ENCODE results near the gene UBE2J1.

UBE2J1 gene

GRCh38 chr6:89291256-89291819, 61.2 kb downstream of the UBE2J1 start:
- H4K20me1 ChIP-seq (ENCODE audit: low read depth, low read length), result no peaks in the 10 kb centered on the region
- no peak overlapping the region for H3K4me2 ChIP-seq (ENCODE audit: low read depth, low read length, poor library complexity, severe bottlenecking)
- no peaks in the 10 kb centered on the region for H3F3A ChIP-seq (ENCODE audit: insufficient read depth)
- H3K4me3 ChIP-seq (ENCODE audit: insufficient read depth, low read length, poor library complexity, severe bottlenecking), result no peak overlapping the region
- H3K9ac ChIP-seq (ENCODE audit: low read length), result no peak overlapping the region
- H3K9me2 ChIP-seq (replicated peaks; ENCODE audit: insufficient read depth, low read length), result no peaks in the 10 kb centered on the region
- H3K36me3 ChIP-seq (ENCODE audit: low read length), result no peaks in the 10 kb centered on the region
- H3K27ac ChIP-seq (ENCODE audit: low read depth, low read length), result no peak overlapping the region
- no peak for TF ChIP-seq EZH2phosphoT487 (conservative IDR thresholded peaks at IDR 0.05; ENCODE audit: low read length)
- no peak for TF ChIP-seq CTCF (IDR thresholded peaks at IDR 0.05; ENCODE audit: insufficient read depth, low read length, poor library complexity, severe bottlenecking)
- H3K79me2 ChIP-seq (ENCODE audit: insufficient read depth, low read length), result no peaks in the 10 kb centered on the region
- no peaks in the 10 kb centered on the region for H3K27me3 ChIP-seq (ENCODE audit: low read length)
- no peaks in the 10 kb centered on the region for H3K9me3 ChIP-seq (ENCODE audit: insufficient read depth, low read length)
- no peak overlapping the region for H2AFZ ChIP-seq (ENCODE audit: low read depth, low read length, severe bottlenecking)

DNA sequence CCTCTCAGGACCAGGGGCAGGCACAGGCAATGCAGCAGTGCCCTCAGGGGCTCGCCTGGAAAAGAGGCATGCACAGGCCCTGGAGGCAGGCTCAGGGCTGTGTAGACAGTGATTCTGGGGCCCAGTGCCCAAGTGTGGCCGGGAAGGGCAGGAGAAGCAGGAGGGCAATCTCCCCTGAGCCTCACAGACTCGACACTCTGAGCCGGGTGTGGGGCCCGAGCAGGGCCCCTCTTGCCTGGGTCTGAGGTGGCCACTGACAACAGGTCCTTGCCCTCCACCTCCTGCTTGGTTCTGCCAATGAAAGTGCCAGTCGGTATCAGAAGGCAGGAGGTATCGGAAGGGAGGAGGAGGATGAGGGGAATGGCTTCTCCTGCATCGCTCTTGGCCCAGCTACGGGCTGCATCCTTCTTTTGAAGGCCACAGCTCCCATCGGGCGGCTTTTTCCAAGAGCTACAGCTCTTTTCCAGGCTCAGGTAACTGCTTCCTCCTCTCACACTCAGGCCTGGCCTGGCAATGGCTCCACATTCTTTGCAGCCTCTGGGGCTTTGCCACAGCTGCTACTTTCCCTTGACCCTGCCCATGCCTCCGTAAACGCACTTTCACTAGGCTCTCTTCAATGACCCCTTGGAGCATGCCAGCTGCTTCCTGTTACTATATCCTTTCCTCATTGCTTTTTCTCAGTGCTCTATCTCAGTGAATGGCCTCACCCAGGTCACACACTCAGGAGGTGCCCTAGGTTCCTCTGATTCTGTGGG, 61.9 kb downstream of the UBE2J1 start:
- Histone ChIP-seq H3F3A (ENCODE audit: insufficient read depth) (no peaks in the 10 kb centered on the region), H3K9me3 (ENCODE audit: insufficient read depth, low read length) (no peaks in the 10 kb centered on the region), H3K36me3 (ENCODE audit: low read length) (no peaks in the 10 kb centered on the region), H3K4me2 (ENCODE audit: low read depth, low read length, poor library complexity, severe bottlenecking) (no peak overlapping the region), H3K27me3 (ENCODE audit: low read length) (no peaks in the 10 kb centered on the region), H4K20me1 (ENCODE audit: low read depth, low read length) (no peaks in the 10 kb centered on the region), H3K79me2 (ENCODE audit: insufficient read depth, low read length) (no peaks in the 10 kb centered on the region), H3K27ac (ENCODE audit: low read depth, low read length) (no peak overlapping the region), H2AFZ (ENCODE audit: low read depth, low read length, severe bottlenecking) (no peak overlapping the region), H3K9me2 (replicated peaks; ENCODE audit: insufficient read depth, low read length) (no peaks in the 10 kb centered on the region), H3K9ac (ENCODE audit: low read length) (no peak overlapping the region), H3K4me3 (ENCODE audit: insufficient read depth, low read length, poor library complexity, severe bottlenecking) (no peak overlapping the region)
- TF ChIP-seq CTCF (IDR thresholded peaks at IDR 0.05; ENCODE audit: insufficient read depth, low read length, poor library complexity, severe bottlenecking) (no peak), EZH2phosphoT487 (conservative IDR thresholded peaks at IDR 0.05; ENCODE audit: low read length) (no peak)

- Histone ChIP-seq H3K9ac (ENCODE audit: low read length) (no peak overlapping the region), H3K36me3 (ENCODE audit: low read length) (no peaks in the 10 kb centered on the region), H3K4me2 (ENCODE audit: low read depth, low read length, poor library complexity, severe bottlenecking) (no peak overlapping the region), H4K20me1 (ENCODE audit: low read depth, low read length) (no peaks in the 10 kb centered on the region), H3K4me3 (ENCODE audit: insufficient read depth, low read length, poor library complexity, severe bottlenecking) (no peak overlapping the region), H3F3A (ENCODE audit: insufficient read depth) (no peaks in the 10 kb centered on the region), H3K27me3 (ENCODE audit: low read length) (no peaks in the 10 kb centered on the region), H3K27ac (ENCODE audit: low read depth, low read length) (no peak overlapping the region), H3K9me3 (ENCODE audit: insufficient read depth, low read length) (no peaks in the 10 kb centered on the region), H3K79me2 (ENCODE audit: insufficient read depth, low read length) (no peaks in the 10 kb centered on the region), H3K9me2 (replicated peaks; ENCODE audit: insufficient read depth, low read length) (no peaks in the 10 kb centered on the region), H2AFZ (ENCODE audit: low read depth, low read length, severe bottlenecking) (no peak overlapping the region)
- TF ChIP-seq CTCF (IDR thresholded peaks at IDR 0.05; ENCODE audit: insufficient read depth, low read length, poor library complexity, severe bottlenecking), result no peak
- TF ChIP-seq EZH2phosphoT487 (conservative IDR thresholded peaks at IDR 0.05; ENCODE audit: low read length), result no peak
Measured at GRCh38 chr6:89289710-89290109, 62.8 kb downstream of the UBE2J1 start.

All from SU-DHL-6 (cell line).